Myocyte (in vitro differentiated cells): ENCODE data around the gene ENAH. TPM values are rescaled to one million over a fixed set of nuclear protein-coding genes. Genes with fewer than 3 reads are reported as not detected.
A peak's percentile ranks its signal among the peaks of the same experiment; 100 is the strongest.
"Not testable (repeated sequence)": the region's sequence is repeated elsewhere in the genome, so short reads cannot be mapped to it uniquely, and the experiment has no call there.

Source experiments
- DNase-seq: peaks from one replicate; pipeline ENCODE4 v3.0.0-alpha.2; 2012; ENCODE audit warnings: low read depth
- total RNA-seq: library from RNA; depleted of rRNA; stranded (reverse); fragments of >200 nt; gene quantifications from 2 replicates; pipeline ENCODE4 v1.2.3, GENCODE V29; 2014

The ENAH gene
- total RNA-seq, 1 donor from 2014 or later, result 88.1 TPM

DNA sequence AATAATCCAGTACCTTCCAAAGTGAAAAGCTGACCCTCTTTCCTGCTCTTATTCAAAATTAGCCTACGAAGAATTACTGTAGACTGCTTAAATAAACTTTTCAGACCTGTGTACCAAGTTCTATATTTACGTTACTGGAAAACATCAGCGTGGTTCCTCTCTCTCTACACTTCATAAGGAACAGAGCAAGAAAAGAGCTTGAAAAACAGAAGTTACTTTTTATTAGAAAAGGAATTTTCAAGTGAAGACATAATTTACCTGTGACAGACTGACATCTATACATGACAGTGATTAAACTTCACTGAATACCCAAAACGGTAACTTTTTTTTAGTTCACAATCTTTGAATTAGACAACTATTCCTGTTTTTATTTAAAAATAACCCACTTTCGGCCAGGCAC, 2.7 kb downstream of the ENAH start:
- DNase-seq, result no peak

DNA sequence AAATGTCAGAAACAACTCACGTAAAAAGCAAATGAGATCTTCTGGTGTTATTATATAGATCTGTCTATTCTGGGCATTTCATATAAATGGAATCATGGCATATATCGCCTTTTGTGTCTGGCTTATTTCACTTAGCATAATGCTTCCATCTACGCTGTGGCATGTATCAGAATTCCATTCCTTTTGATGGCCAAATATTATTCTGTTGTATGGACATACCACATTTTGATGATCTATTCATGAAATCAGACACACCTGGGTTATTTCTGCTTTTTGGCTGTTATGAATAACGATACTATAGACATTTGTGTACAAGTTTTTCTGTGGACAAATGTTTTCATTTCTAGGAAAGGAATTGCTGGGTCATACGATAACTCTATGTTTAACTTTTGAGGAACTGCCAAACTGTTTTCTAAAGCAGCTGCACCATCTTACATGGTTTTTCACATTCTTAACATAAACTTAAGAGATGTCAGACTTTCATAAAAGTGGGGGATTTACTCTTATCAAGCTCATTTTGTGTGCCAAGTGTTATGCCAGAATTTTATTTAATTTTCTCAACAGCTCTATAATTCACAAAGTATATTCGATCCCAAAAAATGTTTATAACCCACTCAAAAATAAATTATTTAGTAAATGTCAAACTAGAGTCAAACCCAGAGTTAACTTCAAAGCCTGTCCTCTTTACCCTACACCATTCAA, 7.6 kb downstream of the ENAH start:
- DNase-seq, result no peak

DNA sequence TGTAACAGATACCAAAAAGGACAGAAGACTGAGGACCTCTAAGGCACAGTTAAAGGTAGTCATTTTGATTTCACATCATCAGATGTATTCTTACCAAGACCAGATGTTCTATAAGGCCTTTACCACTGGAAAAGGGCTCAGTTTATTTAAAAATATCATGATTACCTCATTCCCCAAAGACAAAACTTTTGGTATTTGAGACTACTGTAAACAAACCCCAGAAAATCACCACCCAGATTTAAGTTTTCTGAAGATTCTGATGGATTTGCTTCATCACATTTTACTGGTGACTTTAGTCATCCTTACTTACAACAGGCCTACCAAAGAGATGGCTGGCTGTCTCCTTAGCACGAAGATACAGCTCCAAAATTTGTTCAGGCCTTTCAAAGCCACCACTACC, 8.3 kb downstream of the ENAH start:
- no peak for DNase-seq

DNA sequence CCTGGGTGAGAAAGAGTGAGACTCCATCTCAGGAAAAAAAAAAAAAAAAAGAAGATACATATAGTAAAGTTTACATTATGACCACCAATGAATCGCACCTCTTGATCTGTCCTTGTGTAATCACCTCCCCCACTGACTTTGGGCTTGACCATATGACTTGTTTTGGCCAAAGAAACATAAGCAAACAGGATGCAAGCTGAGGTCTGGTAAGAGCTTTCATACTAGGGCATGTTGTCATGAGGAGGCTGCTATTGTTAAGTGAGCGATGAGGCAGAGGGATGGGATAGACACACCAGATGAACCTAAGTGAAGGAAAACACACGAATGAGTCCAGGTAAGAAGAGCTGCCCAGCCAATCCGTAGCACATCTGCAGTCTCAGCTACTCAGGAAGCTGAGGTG, 10.7 kb downstream of the ENAH start:
- DNase-seq, result no peak

DNA sequence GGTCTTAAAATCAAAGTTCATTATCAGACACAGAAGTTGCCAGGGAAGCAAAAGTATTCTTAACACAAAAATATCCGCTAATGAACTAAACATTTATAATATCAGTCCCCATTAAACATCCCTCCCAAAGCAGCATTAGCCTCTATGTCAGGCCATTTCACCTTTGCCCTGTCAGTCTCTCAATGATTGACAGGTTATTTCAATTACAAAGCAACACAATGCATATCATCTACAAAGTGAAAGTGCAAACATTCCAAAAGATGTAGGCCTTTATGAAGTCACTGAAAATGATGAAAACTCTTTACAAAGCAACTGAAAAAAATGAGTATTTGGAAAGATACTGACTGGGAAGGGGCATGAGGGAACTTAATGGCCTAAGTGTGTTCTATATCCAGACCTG, 14.1 kb downstream of the ENAH start:
- DNase-seq, result no peak

DNA sequence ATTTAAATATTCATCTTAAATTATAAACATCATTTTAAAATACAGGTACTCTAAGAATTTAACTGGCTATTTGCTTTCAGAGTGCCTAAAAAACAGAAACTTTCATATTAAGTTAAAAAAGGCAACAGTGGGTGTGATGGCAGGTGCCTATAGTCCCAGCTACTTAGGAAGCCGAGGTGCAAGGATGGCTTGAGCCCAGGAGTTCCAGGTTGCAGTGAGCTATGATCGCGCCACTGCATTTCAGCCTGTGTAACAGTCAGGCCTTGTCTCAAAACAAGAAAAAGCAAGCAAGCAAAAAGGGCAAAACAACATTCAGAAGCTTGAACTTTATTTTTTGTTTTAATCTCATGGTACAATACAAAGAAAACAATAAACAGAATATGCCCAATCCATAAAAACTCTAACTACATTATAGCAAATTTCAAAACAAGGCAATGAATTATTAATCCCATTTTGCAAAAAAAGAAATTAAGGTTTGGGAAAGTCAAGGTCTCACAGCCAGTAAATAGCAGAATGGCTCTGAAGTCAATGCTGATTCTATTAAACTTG, 15.2 kb downstream of the ENAH start:
- no peak for DNase-seq

DNA sequence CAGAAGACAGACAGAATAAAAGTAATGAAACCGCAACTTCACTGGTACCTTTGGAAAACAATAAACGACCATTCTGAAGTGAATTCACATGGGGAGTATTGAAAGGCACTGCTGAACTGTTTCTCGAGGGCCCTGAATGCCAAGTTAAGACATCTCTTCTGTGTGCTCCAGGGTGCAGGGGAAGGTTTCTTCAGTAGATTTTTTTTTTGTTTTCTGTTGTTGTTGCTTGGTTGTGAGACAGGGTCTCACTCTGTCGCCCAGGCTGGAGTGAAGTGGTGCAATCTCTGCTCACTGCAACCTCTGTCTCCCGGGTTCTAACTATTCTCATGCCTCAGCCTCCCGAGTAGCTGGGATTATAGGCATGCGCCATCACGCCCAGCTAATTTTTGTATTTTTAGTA, 15.9 kb downstream of the ENAH start:
- DNase-seq, result not testable (repeated sequence)

DNA sequence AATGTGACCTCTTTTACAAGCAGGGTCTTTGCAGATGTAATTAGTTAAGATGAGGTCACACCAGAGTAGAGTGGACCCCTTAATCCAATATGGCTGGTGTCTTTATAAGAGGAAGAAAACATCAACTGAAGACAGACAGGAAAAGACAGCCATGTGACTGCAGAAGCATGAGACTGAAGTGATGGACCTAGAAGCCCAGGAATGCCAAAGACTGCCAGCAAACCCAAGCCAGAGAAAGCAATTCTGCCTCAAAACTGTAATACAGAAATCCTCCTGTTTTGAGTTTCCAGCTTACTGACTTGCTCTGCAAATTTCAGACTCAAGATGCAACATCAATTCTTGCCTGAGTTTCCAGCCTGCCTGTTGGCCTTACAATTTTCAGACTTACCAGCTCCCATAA, 17.3 kb downstream of the ENAH start:
- DNase-seq, result no peak

DNA sequence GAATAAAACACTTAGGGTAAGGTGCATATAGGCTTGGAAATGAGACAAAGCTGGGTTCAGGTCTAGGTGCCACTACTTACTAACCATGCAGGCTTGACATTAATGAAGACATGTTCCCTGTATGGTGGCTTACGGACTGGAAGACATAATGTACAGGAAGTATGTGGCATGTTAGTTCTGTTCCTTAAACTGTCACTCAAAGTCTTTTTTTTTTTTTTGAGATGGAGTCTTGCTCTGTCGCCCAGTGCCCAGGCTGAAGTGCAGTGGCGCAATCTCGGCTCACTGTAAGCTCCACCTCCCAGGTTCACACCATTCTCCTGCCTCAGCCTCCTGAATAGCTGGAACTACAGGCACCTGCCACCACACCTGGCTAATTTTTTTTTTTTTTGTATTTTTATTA, 20.1 kb downstream of the ENAH start:
- DNase-seq, result not testable (repeated sequence)

DNA sequence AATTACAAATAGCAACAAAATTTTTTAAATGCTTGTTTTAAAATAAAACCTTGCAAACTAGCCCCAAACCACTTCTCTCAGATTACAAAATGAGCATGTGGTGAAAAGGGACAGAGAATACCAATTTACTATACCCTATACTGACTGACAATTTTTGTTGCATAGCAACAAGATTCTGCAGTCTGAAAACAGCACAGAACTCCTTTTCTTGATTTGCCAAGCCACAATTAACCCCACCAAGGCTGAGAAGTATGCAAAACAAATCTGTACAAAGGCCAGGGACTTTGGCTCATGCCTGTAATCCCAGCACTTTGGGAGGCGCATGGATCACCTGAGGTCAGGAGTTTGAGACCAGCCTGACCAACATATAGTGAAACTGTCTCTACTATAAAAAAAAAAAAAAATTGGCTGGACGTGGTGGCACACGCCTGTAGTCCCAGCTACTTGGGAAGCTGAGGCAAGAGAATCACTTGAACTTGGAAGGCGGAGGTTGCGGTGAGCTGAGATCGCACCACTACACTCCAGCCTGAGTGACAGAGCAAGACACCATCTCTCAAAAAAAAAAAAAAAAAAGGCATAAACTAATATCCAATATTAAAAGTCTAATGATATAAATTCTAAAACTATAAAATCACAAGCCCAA, 21.8 kb downstream of the ENAH start:
- no peak for DNase-seq

DNA sequence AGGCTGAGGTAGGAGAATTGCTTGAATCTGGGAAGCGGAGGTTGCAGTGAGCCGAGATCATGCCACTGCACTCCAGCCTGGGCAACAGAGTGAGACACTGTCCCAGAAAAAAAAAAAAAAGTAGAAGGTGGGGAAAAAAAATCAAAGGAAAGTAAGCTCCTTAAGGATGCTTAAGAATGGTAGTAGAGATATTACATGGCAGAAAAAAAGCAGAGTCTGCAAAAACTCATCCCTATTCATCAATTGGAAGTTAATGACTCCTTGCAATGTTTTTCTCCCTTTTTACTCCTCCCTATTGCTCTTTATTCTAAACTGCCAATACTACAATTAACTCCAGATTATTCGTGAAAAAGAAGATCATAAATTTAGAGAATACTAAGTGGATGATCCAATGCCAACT, 23.4 kb downstream of the ENAH start:
- DNase-seq, result no peak

DNA sequence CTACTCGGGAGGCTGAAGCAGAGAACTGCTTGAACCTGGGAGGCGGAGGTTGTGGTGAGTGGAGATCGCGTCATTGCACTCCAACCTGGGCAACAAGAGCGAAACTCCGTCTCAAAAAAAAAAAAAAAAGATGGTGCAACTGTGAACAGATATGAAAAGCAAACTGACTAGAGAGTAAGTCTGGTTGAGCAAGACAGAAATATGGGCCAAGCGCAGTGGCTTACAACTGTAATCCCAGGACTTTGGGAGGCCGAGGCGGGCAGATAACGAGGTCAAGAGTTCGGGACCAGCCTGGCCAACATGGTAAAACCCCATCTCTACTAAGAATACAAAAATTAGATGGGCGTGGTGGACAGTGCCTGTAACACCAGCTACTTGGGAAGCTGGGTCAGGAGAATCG, 24.1 kb downstream of the ENAH start:
- not testable (repeated sequence) for DNase-seq

DNA sequence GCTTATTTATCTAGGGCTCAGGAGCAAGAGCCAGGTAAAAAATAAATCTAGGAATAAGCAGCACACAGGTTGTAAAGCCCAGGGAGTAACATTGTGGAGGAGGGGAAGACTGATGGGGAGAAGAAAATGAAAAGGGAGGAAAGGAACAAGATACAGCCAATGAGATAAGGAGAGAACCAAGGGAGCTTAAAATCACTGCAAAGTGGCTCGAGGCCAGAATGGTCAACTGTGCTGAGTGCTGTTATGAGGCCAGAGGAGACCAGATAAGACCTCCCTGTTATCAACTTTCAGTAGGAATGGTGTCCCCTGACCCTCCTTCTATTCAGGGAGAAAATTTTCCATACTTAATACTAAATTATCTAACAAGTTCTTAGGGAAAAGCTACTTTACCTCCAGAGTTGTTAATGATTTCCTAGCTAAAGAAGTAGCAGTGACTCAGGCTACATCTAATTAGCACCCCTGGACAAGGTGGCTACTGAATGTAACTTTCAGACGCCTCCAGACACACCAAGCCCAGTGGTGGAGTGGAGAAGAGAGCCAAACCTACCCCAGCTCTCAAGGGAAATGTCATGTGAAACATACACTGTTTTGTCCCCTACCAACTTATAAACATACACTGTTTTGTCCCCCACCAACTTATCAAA, 25.5 kb downstream of the ENAH start:
- DNase-seq, result no peak

DNA sequence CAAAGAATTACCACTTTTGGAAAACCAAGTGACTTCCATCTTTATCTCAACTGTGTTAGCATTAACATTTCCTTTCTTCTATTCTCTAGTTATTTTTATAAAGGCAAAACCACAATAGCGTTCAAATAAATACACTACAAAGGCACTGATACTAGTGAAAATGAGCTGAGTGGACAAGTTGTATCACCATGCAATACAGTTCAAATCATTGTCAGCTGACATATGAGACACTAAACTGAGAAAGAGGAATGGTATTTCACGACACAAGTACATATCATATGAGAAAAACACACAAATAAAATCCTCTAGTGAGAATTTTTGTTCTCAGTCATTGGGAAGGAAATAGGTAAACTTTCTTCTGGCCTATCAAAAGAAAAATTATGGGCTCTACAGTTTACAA, 26.2 kb downstream of the ENAH start:
- DNase-seq, result peak; percentile 25

DNA sequence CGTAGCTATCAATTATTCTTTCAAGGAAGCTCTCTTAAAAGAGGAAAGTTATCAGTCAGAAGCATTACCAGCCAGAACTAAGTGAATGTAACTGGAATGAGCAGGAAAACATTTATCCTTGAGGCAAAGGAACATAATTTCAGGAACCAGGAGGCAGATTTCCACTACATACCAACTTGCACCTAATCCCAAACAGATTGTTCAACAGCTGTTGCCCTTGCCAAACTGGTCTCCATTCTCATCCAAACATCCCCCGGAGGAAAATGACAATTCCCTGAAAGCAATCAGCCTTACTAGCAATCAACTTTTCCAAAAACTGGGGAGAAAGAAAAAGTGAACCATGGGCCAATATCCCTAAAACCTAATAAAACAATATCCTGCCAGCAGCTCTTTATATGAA, 35.0 kb downstream of the ENAH start:
- peak; percentile 49 for DNase-seq

DNA sequence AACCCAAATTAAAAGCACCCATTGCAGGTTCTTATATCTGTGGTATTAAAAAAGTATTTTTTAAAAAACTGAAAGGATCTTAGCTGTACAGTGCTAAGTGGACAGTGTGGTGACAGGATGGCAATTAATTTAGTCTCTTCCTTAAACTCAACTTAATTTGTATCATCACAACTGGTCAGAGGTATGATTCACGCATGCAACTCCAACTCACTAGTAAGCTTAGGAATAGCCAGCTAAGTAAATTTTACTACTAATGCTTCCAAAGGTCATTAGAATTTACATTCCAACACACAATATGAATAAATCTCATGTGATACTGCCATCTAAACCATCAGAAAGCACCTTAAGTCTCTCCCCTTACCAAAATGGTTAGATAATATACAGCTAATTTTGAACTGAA, 35.4 kb downstream of the ENAH start:
- DNase-seq, result no peak

DNA sequence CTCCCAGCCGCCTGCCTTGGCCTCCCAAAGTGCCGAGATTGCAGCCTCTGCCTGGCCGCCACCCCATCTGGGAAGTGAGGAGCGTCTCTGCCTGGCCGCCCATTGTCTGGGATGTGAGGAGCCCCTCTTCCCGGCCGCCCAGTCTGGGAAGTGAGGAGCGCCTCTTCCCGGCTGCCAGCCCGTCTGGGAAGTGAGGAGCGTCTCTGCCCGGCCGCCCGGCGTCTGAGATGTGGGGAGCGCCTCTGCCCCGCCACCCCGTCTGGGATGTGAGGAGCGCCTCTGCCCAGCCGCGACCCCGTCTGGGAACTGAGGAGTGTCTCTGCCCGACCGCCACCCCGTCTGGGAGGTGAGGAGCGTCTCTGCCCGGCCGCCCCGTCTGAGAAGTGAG, 37.5 kb downstream of the ENAH start:
- DNase-seq, result not testable (repeated sequence)

DNA sequence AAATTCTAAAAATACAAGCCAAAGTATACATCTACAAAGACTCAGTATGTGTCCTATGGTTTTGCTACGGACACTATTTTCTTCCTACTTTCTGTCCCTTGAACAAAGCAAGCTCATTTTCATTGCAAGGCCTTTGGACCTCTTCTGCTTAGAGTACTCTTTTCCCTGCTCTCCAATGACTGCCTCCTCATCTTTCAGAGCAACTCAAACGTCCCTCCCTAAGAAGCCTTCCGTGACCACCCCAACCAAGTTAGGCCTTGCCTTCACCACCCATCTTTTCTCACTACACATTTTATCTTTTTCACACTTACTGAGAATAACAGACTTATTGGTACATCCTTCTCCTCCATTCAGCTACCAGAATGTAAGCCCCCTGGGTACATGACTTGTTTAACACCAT, 39.9 kb downstream of the ENAH start:
- DNase-seq, result no peak

DNA sequence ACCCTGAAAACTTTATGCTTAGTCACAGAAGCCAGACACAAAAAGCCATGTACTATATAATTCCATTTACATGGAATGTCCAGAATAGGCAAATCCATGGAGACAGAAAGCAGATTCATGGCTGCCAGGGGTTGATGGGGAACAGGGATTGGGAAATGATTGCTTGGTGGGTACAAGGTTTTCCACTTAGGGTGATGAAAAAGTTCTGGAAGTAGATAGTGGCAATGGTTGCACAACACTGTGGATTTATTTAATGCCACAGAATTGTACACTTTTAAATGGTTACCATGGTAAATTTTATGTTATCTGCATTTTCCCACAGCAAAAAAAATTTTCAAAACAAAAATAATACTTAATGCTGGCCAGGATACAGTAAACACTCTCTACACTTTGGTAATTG, 40.6 kb downstream of the ENAH start:
- DNase-seq, result no peak

DNA sequence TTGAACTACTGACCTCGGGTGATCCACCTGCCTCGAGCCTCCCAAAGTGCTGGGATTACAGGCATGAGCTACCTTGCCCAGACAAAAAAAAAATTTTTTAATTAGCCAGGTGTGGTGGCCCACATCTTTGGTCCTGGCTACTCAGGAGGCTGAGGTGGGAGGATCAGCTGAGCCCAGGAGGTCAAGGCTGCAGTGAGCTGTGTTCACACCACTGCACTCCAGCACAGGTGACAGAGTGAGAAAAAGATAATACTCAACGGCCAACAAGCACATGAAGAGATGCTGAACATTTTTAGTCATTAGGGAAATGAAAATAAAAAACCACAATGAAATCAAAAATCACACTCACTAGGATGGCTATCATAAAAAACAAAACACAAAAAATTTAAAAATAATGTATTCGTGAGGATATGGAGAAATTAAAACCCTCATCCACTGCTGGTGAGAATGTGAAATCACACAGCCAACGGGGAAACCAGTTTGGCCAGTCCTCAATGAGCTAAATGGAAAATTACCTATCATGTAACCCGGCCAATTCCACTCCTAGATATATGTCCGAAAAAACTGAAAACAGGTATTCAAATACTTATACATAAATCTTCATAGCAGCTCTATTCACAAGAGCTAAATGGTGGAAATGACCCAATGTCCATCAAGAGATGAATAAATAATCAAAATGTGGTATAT, 41.2 kb downstream of the ENAH start:
- no peak for DNase-seq

DNA sequence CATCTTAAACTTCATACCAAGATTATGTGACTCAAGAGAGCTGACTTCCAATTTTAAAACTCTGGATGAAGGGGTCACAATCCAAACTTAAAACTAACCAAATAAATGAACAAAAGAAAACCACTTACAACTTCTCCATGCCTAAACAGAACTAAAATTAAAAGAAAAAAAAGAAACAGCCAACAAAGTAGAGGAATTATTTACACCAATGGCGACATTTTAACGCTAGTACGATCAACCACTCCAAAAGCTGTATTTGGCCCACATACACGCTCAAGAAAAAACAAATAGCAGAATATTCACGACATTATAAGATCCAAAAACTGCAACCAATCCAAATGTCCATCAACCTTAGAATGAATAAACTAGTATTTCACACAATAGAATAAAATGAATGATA, 42.4 kb downstream of the ENAH start:
- DNase-seq, result no peak
